ENCODE measurements around the gene RPTOR.

RPTOR gene

DNA sequence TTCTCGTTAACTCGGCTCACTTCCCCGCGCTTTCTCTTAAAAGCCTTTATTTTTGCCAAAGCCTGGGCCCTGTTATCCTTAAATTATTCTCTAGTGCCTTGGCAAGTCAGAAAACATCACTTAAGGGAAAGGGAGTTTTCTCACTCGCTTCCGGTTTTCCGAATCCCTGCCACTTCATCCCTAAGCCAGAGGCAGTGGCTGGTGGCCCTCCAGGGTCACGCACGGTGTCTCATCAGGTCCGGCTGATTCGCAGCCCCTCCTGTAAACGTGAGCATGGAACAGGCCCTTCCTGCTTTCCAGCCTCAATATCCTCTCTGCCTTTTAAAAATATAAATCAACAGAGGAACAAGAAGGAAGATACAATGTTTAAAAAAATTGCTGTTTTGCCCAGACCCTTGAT, 304.5 kb downstream of the RPTOR start:
- H3K27ac ChIP-seq (ENCODE audit: insufficient read depth, low read length, poor library complexity, severe bottlenecking), result no peak overlapping the region

DNA sequence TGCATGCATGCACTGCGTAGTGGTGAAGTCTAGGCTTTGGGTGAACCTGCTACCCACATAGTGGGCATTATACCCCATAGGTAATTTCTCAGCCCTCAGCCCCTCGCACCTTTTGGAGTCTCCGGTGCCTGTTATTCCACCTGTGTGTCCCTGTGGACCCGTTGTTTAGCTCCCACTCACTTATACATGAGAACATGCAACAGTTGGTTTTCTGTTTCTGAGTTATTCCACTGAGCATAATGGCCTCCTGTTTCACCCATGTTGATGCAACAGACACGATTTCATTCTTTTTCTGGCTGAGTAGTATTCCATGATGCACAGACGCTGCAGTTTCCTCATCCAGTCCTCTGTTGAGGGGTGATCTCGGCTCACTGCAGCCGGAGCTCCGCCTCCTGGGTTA, 305.5 kb downstream of the RPTOR start:
- Histone ChIP-seq H3K9me3 (ENCODE audit: control insufficient read depth, low read length) (no peaks in the 10 kb centered on the region), H3K4me1 (ENCODE audit: control insufficient read depth, insufficient read depth, low read length, poor library complexity, severe bottlenecking) (peaks cover 33% of the 10 kb centered on the region), H3K4me3 (ENCODE audit: insufficient read depth, low read depth, low read length, poor library complexity, severe bottlenecking) (no peak overlapping the region), H3K27ac (ENCODE audit: insufficient read depth, low read length, poor library complexity, severe bottlenecking) (no peak overlapping the region), H3K27me3 (replicated peaks; ENCODE audit: control insufficient read depth, insufficient read depth, low read length, poor library complexity, severe bottlenecking) (no peaks in the 10 kb centered on the region), H3K36me3 (ENCODE audit: control insufficient read depth, insufficient read depth, low read length) (no peaks in the 10 kb centered on the region)
- no peak for DNase-seq

More for the DNA sequence above, 304.5 kb downstream of the RPTOR start:
- H3K27me3 ChIP-seq (replicated peaks; ENCODE audit: control insufficient read depth, insufficient read depth, low read length, poor library complexity, severe bottlenecking), result no peaks in the 10 kb centered on the region
- H3K36me3 ChIP-seq (ENCODE audit: control insufficient read depth, insufficient read depth, low read length), result no peaks in the 10 kb centered on the region
- no peaks in the 10 kb centered on the region for H3K9me3 ChIP-seq (ENCODE audit: control insufficient read depth, low read length)
- no peak overlapping the region for H3K4me3 ChIP-seq (ENCODE audit: insufficient read depth, low read depth, low read length, poor library complexity, severe bottlenecking)
- no peak for DNase-seq
- H3K4me1 ChIP-seq (ENCODE audit: control insufficient read depth, insufficient read depth, low read length, poor library complexity, severe bottlenecking), result peaks cover 33% of the 10 kb centered on the region

GRCh38 chr17:80850817-80851216, 306.2 kb downstream of the RPTOR start:
- no peaks in the 10 kb centered on the region for H3K27me3 ChIP-seq (replicated peaks; ENCODE audit: control insufficient read depth, insufficient read depth, low read length, poor library complexity, severe bottlenecking)
- H3K9me3 ChIP-seq (ENCODE audit: control insufficient read depth, low read length), result no peaks in the 10 kb centered on the region
- no peaks in the 10 kb centered on the region for H3K36me3 ChIP-seq (ENCODE audit: control insufficient read depth, insufficient read depth, low read length)
- no peak for DNase-seq
- no peak overlapping the region for H3K4me3 ChIP-seq (ENCODE audit: insufficient read depth, low read depth, low read length, poor library complexity, severe bottlenecking)
- H3K4me1 ChIP-seq (ENCODE audit: control insufficient read depth, insufficient read depth, low read length, poor library complexity, severe bottlenecking), result peaks cover 33% of the 10 kb centered on the region
- no peak overlapping the region for H3K27ac ChIP-seq (ENCODE audit: insufficient read depth, low read length, poor library complexity, severe bottlenecking)

DNA sequence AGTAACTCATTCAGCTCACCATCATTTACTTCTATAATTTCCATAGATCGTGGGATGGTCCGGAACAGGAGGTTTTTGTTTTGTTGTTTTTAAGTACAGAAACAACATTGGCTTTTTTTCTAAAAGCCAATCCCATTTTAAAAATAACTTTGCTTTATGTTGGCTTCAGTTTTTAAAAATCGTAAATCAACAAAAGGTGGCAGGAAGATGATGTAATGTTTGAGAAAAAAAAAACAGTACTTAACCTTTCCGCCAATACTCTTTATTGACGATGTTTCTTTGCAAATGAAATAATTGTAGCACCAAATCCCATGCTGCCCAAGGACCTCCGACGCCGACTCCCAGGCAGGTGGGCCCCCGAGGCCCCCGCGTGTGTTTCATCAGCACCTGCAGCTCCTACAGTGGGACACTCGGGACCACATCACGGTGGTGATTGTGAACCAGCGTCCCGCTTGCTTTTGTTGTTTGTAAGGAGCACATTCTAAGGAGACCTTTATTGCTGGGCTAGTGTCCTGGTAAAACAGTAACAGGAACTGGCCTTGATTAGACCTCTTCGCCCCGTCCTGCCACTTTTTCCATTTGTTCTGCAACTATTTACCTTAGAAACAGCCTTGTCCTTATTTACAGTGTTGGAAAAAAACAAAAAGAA, 306.8 kb downstream of the RPTOR start:
- Histone ChIP-seq H3K9me3 (ENCODE audit: control insufficient read depth, low read length) (no peaks in the 10 kb centered on the region), H3K4me1 (ENCODE audit: control insufficient read depth, insufficient read depth, low read length, poor library complexity, severe bottlenecking) (peaks cover 32% of the 10 kb centered on the region), H3K36me3 (ENCODE audit: control insufficient read depth, insufficient read depth, low read length) (no peaks in the 10 kb centered on the region), H3K27me3 (replicated peaks; ENCODE audit: control insufficient read depth, insufficient read depth, low read length, poor library complexity, severe bottlenecking) (no peaks in the 10 kb centered on the region), H3K27ac (ENCODE audit: insufficient read depth, low read length, poor library complexity, severe bottlenecking) (no peak overlapping the region), H3K4me3 (ENCODE audit: insufficient read depth, low read depth, low read length, poor library complexity, severe bottlenecking) (no peak overlapping the region)
- no peak for DNase-seq

GRCh38 chr17:80852476-80853015, 307.9 kb downstream of the RPTOR start:
- H3K9me3 ChIP-seq (ENCODE audit: control insufficient read depth, low read length), result no peaks in the 10 kb centered on the region
- H3K36me3 ChIP-seq (ENCODE audit: control insufficient read depth, insufficient read depth, low read length), result no peaks in the 10 kb centered on the region
- H3K27me3 ChIP-seq (replicated peaks; ENCODE audit: control insufficient read depth, insufficient read depth, low read length, poor library complexity, severe bottlenecking), result no peaks in the 10 kb centered on the region
- no peak for DNase-seq
- H3K4me3 ChIP-seq (ENCODE audit: insufficient read depth, low read depth, low read length, poor library complexity, severe bottlenecking), result no peak overlapping the region
- peaks cover 29% of the 10 kb centered on the region for H3K4me1 ChIP-seq (ENCODE audit: control insufficient read depth, insufficient read depth, low read length, poor library complexity, severe bottlenecking)
- no peak overlapping the region for H3K27ac ChIP-seq (ENCODE audit: insufficient read depth, low read length, poor library complexity, severe bottlenecking)

DNA sequence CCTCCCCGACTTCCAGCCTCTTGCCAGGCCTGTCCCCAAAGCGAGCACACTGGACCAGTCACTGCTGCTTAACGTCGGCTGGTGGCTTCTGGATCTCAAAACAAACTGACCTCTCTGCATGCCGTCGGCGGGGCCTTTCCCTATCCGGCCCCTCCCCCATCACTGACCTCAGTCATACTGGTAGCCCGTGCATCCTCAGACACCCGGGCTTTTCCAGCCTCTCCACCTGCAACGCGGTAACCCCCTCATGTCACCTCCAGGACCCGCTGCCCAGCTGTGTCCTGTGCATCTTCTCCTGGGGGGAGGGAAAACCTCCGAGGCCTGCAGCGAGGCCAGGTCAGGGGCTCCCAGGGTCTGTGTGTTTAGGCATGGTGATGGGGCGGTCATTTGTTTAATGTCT, 308.4 kb downstream of the RPTOR start:
- Histone ChIP-seq H3K9me3 (ENCODE audit: control insufficient read depth, low read length) (no peaks in the 10 kb centered on the region), H3K4me1 (ENCODE audit: control insufficient read depth, insufficient read depth, low read length, poor library complexity, severe bottlenecking) (peaks cover 23% of the 10 kb centered on the region), H3K27ac (ENCODE audit: insufficient read depth, low read length, poor library complexity, severe bottlenecking) (no peak overlapping the region), H3K27me3 (replicated peaks; ENCODE audit: control insufficient read depth, insufficient read depth, low read length, poor library complexity, severe bottlenecking) (no peaks in the 10 kb centered on the region), H3K4me3 (ENCODE audit: insufficient read depth, low read depth, low read length, poor library complexity, severe bottlenecking) (no peak overlapping the region), H3K36me3 (ENCODE audit: control insufficient read depth, insufficient read depth, low read length) (no peaks in the 10 kb centered on the region)
- DNase-seq, result no peak

- Histone ChIP-seq H3K4me1 (ENCODE audit: control insufficient read depth, insufficient read depth, low read length, poor library complexity, severe bottlenecking) (peaks cover 12% of the 10 kb centered on the region), H3K9me3 (ENCODE audit: control insufficient read depth, low read length) (no peaks in the 10 kb centered on the region), H3K27ac (ENCODE audit: insufficient read depth, low read length, poor library complexity, severe bottlenecking) (no peak overlapping the region), H3K36me3 (ENCODE audit: control insufficient read depth, insufficient read depth, low read length) (no peaks in the 10 kb centered on the region), H3K4me3 (ENCODE audit: insufficient read depth, low read depth, low read length, poor library complexity, severe bottlenecking) (no peak overlapping the region), H3K27me3 (replicated peaks; ENCODE audit: control insufficient read depth, insufficient read depth, low read length, poor library complexity, severe bottlenecking) (no peaks in the 10 kb centered on the region)
- DNase-seq, result no peak
These were observed 309.6 kb downstream of the RPTOR start for GRCh38 chr17:80854220-80854619.

- H3K27ac ChIP-seq (ENCODE audit: insufficient read depth, low read length, poor library complexity, severe bottlenecking), result no peak overlapping the region
- H3K36me3 ChIP-seq (ENCODE audit: control insufficient read depth, insufficient read depth, low read length), result no peaks in the 10 kb centered on the region
- no peaks in the 10 kb centered on the region for H3K9me3 ChIP-seq (ENCODE audit: control insufficient read depth, low read length)
- no peak overlapping the region for H3K4me3 ChIP-seq (ENCODE audit: insufficient read depth, low read depth, low read length, poor library complexity, severe bottlenecking)
- DNase-seq, result no peak
- no peaks in the 10 kb centered on the region for H3K27me3 ChIP-seq (replicated peaks; ENCODE audit: control insufficient read depth, insufficient read depth, low read length, poor library complexity, severe bottlenecking)
- peaks cover 12% of the 10 kb centered on the region for H3K4me1 ChIP-seq (ENCODE audit: control insufficient read depth, insufficient read depth, low read length, poor library complexity, severe bottlenecking)
These were observed 310.7 kb downstream of the RPTOR start for GRCh38 chr17:80855196-80855947.

DNA sequence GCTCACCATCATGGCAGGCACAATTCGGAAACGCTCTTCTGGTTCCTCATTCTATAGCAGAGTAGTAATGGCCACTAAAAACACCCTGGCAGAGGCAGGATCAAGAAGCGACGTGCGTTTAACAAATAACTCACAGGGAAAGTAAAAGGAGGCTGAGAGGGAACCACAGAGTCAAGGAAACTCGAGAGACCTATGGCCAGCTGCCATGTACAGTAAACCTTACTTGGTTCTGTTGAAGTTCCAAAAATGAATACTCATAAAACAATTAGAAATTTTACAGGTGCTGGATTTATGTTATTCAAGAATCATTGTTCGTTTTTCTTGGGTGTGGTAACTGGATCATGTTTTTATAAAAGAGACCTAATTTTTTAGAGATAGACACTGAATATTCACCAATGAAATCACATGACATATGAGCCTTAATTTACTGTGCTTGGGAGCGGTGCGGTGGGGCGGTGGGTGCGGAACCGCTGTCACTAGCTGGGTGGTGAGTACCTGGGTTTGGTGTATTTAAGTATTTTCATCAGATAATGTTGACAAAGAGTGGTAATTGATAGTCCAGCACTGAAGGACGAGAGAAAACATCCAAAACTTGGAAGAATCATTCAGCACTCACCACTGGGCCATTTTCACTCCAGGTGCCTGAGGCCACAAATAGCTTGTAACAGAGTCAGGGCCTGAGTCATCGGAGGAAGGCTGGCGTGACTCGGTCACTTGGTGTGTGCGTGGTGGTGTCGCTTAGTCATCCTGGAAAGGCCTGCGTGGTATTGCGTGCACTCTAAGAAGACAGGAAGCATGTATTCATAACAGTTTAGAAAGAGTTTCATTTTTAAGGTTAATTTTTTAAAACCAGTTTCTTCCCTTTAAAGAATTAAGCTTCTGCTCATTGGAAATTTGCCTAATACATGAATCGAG, 311.6 kb downstream of the RPTOR start:
- H3K27ac ChIP-seq (ENCODE audit: insufficient read depth, low read length, poor library complexity, severe bottlenecking), result no peak overlapping the region
- H3K36me3 ChIP-seq (ENCODE audit: control insufficient read depth, insufficient read depth, low read length), result no peaks in the 10 kb centered on the region
- DNase-seq, result peak; percentile 28 to 60 (median 42)
- H3K4me1 ChIP-seq (ENCODE audit: control insufficient read depth, insufficient read depth, low read length, poor library complexity, severe bottlenecking), result peaks cover 20% of the 10 kb centered on the region
- H3K4me3 ChIP-seq (ENCODE audit: insufficient read depth, low read depth, low read length, poor library complexity, severe bottlenecking), result no peak overlapping the region
- H3K9me3 ChIP-seq (ENCODE audit: control insufficient read depth, low read length), result no peaks in the 10 kb centered on the region
- no peaks in the 10 kb centered on the region for H3K27me3 ChIP-seq (replicated peaks; ENCODE audit: control insufficient read depth, insufficient read depth, low read length, poor library complexity, severe bottlenecking)

Data from effector memory CD4-positive, alpha-beta T cell (primary cell).